ENCODE measurements around the gene STYX. TPM values are rescaled to one million over a fixed set of nuclear protein-coding genes. Genes with fewer than 3 reads are reported as not detected.

STYX gene
- total RNA-seq, 1 experiment from 2014 or later: 24.0 TPM

GRCh38 chr14:52778702-52779101 lies 48.7 kb downstream of the STYX start:
- no peak overlapping the region for H3K23ac ChIP-seq (ENCODE audit: insufficient read length, low read depth, low read length)
- no peak overlapping the region for H2AFZ ChIP-seq (ENCODE audit: low read length)
- H3K27me3 ChIP-seq (ENCODE audit: insufficient read depth, low read length): no peaks in the 10 kb centered on the region
- no peak overlapping the region for H2BK120ac ChIP-seq (ENCODE audit: low read depth, low read length, poor library complexity, severe bottlenecking)
- Mint-ChIP-seq H3K4me1 (no peaks in the 10 kb centered on the region), H3K9me3 (no peaks in the 10 kb centered on the region), H3K4me3 (no peak overlapping the region), H3K27ac (no peak overlapping the region; a peak in 2 of 7 replicates), H3K36me3 (ENCODE audit: insufficient read depth in 1 of 3, low read depth in 3 of 3) (peaks cover 2 to 47% (median 13%) of the 10 kb centered on the region in 3 experiments; a peak in 5 of 7 replicates), H3K27me3 (ENCODE audit: low read depth) (no peaks in the 10 kb centered on the region)
- H3T11ph ChIP-seq (ENCODE audit: low read length): no peak overlapping the region
- H4K8ac ChIP-seq (replicated peaks; ENCODE audit: insufficient read length, low read depth, low read length): no peak overlapping the region
- no peak overlapping the region for H2BK15ac ChIP-seq (ENCODE audit: low read depth, low read length)
- no peak overlapping the region for H3K4me2 ChIP-seq (ENCODE audit: insufficient read depth, insufficient read length, low read length)
- no peaks in the 10 kb centered on the region for H3K23me2 ChIP-seq (ENCODE audit: insufficient read length, low read depth, low read length, poor library complexity, severe bottlenecking)
- no peak overlapping the region for H3K56ac ChIP-seq (ENCODE audit: insufficient read length, low read depth, low read length)
- H4K5ac ChIP-seq (ENCODE audit: insufficient read length, low read depth, low read length): no peak overlapping the region
- no peak overlapping the region for H2BK12ac ChIP-seq (ENCODE audit: insufficient read length, low read depth, low read length)
- no peak overlapping the region for H2BK5ac ChIP-seq (ENCODE audit: insufficient read length, low read length)
- no peak for DNase-seq
- WGBS (ENCODE audit: extremely low coverage, insufficient read length, low lambda C conversion rate): no CpG with 5 or more reads among the region's 7 CpGs
- no peaks in the 10 kb centered on the region for H4K20me1 ChIP-seq (ENCODE audit: control insufficient read depth, insufficient read depth, insufficient read length)
- TF ChIP-seq CTCF (conservative IDR thresholded peaks at IDR 0.05): no peak
- no peaks in the 10 kb centered on the region for H3K79me2 ChIP-seq (ENCODE audit: insufficient read depth, low read length)
- no peak overlapping the region for H3K4ac ChIP-seq (ENCODE audit: low read depth, low read length)
- no peaks in the 10 kb centered on the region for H3K4me1 ChIP-seq (ENCODE audit: insufficient read depth, low read length)
- H3K18ac ChIP-seq (ENCODE audit: insufficient read length, low read depth, low read length): no peak overlapping the region
- no peak overlapping the region for H3K9ac ChIP-seq (ENCODE audit: extremely low read depth, insufficient read length, low read length)
- H2BK20ac ChIP-seq (ENCODE audit: low read depth, low read length, poor library complexity, severe bottlenecking): no peak overlapping the region
- no peak overlapping the region for H3K27ac ChIP-seq (ENCODE audit: insufficient read length, low read depth, low read length)
- H3K9me3 ChIP-seq (ENCODE audit: control insufficient read depth, low read depth, low read length): no peaks in the 10 kb centered on the region
- H3K79me1 ChIP-seq (ENCODE audit: insufficient read depth, low read depth, low read length, poor library complexity, severe bottlenecking): no peaks in the 10 kb centered on the region
- H4K91ac ChIP-seq (ENCODE audit: insufficient read length, low read depth, low read length): no peak overlapping the region
- no peak overlapping the region for H3K14ac ChIP-seq (ENCODE audit: insufficient read depth, low read length)
- no peak overlapping the region for H2AK5ac ChIP-seq (ENCODE audit: insufficient read length, low read length)

All from H9 (cell line).